ENCODE measurements around the gene ETV3.
"Not testable (repeated sequence)": the region's sequence is repeated elsewhere in the genome, so short reads cannot be mapped to it uniquely, and the experiment has no call there.

Gene ETV3

DNA sequence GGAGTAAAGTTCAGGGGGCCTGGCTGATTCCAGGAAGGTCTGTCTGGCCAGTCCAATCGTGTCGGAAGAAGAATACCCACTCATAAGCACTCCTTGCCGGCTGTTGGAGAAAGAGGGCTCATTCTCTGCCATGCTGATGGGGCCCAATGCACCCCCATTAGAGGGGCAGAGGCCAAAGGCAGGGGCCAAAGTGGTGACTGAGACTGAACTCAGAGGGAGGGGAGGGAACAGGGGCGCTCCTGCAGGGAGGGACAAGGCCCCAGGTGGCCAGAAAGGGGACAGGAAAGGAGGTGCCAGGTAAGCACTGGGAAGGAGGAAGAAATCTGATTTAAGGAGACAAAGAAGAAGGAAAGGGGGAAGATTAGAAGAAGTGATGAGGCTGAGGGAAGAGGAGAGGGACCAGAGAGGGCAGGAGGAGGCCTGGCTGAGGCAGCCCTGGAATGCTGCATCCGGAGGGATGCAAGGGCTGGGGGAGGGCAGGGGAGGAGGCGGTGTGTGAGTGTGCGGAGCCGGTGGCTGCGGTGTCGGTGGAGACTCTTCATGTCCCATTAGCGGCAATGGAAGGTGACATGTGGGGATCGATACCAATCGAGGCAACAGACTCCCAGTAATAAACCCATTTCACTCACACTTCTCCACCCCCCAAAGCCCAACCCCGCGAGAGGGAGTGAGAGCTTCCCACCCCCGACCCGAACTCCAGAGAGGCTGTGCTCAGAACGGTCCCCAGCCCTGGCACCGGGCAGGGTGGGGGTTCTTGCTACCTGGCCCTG lies 26.6 kb downstream of the ETV3 start:
- no peak for DNase-seq (ENCODE audit: low spot score)

DNA sequence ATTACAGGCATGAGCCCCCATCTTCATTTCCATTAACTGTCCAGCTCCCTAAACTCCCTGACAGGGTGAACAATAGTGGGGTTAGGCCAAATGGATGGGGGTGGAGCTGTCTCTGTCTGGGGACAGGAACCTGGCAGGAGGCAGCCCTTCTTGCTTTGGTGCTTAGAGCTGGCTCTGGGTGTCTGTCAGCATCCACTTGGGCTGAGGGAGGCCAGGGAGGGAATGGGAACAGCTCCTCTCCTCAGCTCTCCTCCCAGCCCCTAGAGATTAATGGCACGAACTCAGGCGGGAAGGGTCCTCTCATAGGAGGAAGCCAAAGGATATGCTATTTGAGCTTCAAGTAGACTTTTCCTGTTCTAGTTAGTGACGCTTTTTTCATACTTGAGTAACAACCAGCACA lies 27.5 kb downstream of the ETV3 start:
- no peak for DNase-seq (ENCODE audit: low spot score)

DNA sequence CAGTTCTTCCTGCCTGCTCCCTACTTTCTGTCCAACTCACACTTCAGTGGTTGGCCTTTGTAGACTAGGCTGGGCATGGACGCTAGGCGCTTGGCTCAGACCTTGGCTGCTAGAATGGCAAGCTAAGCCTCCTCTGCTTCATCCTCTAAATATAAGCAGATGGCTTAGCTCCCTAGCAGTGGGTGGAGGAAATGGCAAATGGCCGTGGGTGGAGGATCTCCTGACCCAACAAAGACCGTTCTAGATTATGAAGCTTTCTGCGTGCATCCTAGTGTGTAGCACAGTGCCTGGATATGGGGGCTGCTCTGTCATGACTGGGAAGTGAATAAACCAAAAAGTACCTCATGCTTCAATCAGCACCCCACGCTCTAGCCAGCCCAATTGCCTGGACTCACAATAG lies 28.2 kb downstream of the ETV3 start:
- no peak for DNase-seq (ENCODE audit: low spot score)

DNA sequence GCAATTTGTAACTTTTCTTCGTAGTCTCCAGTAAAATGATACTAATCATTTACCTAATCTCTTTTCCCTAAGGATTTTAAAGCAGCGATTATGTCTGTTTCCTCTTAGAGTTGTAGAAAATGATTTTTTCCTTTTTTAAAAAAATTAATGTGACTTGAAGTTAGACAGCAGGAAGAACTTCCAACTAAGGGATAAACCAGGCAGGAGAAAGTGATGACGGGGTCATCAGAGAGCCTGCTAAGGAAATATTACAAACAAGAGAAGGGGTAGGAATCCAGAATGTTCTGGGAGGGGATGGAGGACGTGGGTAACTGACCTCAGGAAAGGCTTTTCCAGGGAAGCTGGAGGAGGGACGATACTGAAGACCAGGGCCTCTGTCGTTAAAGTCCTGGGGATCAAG lies 29.7 kb downstream of the ETV3 start:
- DNase-seq (ENCODE audit: low spot score): no peak

DNA sequence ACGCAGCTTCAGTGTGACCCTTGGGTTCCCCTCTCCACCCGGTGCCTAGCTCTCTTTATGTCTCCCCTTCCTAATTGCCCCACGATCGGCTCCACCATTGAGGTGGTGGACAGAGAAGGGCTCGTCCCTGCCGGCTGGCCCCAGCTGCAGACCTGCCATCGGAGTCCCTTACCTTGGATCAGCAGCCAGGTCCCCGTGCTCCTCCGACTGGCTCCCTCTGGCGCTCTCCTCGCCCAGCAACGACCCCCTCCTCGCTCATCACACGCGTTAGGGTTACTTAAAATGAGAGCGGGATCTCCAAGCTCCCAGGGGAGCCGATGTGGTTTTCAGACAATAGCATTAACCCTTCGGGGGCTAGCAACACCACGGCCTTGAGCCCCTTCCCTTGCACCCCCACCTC lies 30.5 kb downstream of the ETV3 start:
- DNase-seq (ENCODE audit: low spot score): no peak

DNA sequence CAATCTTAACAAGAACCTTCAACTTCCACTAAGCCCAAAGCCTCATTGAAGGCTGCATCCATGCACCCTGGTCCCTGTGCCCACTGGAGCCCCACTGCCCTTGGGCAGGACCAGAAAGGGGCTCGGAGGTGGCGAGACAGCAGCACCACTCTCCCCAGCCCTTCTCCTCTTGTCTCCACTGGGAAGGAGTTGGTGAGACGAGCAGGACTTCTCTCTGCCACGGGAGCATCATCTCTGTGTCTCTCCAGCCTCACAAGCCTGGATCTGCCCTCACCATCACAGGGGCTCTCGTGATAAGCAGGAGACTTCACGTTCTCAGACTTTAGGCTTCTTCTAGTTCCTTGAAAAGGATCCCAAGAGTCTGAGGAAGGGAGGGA lies 31.4 kb downstream of the ETV3 start:
- DNase-seq (ENCODE audit: low spot score): no peak

DNA sequence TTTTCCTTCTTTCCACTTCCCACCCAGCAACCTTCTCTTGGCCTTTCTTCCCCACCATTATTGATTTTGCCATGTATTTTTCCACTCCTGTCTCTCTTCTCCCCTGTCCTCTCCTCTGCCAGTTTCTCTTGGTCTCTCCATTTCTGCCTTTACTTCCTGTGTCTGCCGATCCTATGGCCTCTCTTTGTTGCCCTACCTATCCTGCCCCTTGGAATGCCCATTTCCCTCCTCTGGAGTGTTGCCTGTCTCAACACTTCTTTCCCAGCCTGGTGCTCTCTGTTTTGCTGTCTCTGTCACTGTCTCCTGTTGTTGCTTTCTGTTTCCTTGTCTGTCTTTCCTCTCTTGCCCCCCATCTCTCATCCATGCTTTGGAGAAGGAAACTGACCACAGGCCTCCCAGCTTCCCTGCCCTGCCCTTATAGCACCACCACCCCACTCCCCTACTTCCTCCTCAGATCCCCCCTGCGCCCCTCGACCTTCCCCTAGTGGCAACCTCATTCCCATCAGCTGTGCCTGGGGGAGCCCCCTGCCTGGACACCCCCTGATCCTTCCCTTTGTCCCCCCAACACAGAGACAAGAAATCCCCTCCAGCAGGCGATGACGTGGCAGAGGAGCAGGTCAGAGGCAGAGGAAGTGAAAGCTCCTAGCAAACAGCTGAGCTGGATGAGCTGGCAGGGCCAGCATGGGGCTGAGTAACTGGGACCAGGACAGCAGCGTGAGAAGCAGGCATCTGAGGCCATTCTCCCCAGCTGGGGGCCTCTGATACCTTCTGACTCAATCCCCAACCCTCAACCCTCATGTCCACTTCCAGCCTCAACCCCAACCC lies 32.0 kb downstream of the ETV3 start:
- peak; percentile 86 for DNase-seq (ENCODE audit: low spot score)

DNA sequence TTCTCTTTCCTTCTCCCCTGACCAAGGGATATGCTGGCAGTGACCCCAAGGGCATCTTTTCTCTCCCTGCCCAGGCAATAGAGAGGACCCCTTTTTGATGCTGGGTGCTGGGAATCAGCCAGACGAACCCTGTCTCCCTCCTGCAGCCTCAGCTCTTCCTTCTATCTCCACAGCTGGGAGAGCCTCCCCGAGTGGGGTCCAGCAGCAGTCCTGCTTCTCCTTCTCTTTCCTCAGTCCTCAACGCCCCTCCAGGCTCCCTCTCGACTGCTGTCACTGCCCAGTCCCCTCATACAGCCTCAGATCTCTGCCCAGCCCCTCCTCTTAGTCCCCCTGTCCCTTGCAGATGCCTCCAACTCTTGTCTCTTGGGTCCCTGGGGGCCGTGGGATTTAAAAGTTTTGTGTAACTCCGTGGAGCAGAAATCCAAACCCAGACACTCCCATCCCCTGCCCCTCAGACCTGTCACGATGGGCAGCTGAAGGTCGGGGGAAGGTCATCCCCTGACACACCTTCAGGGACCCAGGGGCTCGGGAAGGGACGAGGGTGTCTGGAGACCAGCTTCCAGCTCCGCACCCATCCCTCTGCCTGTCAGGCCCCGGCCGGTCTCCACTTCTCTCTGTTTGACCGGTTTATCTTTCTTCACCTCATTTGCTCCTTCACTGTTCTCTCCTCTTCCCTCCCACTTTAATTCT lies 32.8 kb downstream of the ETV3 start:
- DNase-seq (ENCODE audit: low spot score): no peak

DNA sequence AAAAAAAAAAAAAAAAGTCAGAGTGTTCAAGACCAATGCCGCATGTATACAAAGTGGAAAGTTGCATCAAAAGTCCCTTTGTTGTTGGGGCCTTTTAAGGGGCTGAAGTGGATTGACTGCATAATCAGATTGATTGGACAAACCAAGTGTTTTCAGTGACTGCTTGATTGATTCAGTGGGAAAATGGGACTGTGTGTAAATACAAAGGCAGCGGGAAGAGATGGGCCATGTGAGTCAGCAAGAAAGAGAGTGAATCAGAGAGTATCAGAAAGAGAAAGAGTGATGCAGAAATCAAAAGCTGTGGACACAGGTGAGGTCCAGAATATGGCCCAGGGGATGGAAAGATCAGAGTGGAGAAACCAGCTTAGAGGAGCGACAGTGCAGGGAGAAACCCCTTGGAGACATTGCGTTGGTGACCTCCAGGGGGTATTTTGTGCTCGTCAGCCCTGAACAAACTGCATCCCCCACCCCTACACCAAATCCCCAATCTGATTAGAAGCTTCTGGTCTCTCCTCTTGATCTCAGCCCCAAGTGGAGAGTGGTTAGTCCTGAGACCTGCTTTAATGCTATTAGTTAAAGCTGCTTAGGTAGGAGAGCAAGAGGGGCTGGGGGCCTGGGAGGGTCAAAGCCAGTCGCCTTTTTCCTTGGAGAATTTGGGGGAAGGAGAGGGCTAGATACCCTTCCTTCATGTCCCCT lies 33.4 kb downstream of the ETV3 start:
- no peak for DNase-seq (ENCODE audit: low spot score)

DNA sequence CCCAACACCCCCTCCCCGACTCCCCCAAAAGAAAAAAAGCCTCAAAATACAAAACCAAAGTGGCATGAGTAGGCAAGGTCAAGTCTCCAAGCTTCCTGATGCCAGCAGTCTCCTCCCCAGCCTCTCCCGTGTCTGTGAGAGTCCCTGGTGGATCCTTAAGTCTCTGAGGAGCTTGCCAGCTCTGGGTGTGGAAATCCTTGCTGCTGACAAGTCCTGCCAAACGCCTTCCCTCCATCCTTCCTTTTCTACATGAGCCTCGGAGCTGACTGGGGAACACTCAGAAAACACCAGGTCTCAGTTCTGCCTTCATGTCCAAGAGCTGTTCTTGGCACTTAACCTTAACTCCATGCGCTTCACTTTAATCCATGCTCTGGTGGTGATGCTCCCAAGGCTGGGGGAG lies 34.9 kb downstream of the ETV3 start:
- no peak for DNase-seq (ENCODE audit: low spot score)

DNA sequence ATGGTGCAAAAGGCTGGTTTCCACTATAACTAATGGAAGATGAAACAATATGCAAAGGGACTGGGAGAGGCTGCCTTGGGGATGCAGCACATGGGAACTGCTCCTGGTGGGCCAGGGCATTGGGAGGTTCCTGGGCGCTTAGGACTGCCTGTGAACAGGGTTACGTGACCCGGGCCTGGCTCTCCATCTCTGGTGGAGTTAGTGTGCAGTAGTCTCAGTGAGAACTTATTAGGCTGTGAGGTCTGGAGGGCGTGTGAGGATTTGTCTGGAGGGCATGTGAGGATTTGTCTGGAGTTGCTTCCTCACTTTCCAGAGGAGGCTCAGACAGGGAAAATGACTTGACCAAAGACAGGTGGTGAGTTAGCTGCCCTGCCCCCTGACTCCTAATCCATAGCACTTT lies 37.0 kb downstream of the ETV3 start:
- no peak for DNase-seq (ENCODE audit: low spot score)

DNA sequence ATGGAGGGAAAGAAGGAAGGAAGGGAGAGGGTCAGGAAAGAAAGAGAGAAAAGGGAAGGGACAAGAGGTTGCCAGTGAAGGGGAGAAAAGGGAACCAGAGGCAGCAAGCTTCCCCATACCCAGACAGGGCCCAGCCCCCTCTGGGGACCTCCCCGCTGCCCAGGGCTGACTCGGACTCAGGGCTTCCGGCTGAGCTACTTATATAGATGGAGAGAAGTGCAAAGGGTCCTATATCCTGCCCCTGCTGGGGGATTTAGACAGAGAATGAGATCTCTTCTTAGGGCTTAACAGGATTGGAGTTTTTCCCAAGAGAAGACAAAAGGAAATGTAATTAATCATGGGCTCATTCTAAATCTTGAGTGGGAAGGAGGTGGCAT lies 38.6 kb downstream of the ETV3 start, which contains the start of gene ETV3L:
ETV3L (minus strand) TSS at position 176 of the 377 bp plus-strand sequence. CDS start 285 bp downstream, outside the sequence.
- no peak for DNase-seq (ENCODE audit: low spot score)

DNA sequence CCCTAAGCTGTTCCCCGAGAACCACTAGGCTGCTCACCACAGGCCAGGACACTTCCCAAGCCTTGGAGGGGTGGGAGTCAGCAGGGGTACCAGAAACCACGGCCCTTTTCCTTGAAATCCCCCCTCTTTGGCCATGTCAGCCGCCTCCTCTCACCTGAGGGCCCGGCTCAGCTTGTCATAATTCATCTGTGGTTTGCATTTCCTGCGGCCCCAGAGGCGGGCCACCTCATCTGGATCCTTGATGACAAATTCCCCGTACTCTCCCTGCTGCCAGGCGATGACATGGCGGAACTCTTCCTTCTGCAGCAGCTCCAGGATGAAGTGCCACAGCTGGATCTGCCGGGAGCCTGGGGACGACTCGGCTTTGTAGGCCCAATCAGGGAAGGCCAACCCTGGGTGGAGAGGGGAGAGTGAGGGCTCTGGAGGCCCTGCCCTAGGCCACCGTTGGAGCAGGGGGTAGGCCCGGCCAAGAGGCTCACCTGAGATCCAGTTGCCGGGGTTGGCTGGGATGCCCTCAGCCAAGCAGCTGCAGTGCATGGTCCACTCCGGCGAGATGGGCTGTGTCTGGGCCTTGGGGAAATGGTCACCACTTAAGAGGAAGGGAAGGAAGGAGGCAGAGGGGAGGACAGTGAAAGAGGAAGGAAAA lies 39.1 kb downstream of the ETV3 start:
- not testable (repeated sequence) for DNase-seq (ENCODE audit: low spot score)

DNA sequence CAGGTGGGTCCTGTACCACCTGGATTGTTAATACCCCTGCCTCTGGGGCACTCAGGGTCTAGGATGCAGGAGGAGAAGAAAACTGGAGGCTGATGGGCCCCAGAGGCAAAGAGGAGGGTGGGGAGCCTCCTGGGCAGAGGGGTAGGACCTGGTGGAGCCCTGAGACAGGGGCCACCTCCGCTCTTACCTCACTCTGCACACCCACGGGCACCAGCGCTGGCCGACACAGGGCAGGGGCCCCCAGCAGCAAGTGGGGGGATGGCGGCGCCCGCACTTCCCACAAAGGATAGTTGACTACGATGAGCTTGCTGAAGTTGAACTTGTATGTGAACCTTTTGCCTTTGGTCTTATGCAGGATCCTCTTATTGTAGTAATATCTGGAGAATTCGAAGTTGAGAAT lies 39.7 kb downstream of the ETV3 start:
- DNase-seq (ENCODE audit: low spot score): no peak

DNA sequence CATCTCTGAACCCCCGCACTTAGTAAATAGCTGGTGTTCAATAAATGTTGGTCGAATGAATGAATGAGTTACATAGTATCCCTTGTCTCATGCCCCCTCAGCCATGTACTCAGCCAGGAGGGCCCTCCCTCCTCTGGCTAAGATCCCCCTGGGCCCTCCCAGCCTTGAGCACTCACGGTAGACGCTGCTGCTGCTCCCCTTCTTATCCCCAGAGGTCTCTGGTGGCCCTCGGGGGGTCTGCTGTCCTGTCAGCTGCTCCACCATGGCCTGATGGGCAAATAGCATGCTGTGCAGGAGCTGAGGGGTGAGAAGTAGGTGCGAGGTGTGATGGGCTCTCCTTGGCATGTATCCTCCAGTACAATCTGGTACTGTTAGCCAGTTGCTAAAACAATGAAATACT lies 40.5 kb downstream of the ETV3 start:
- DNase-seq (ENCODE audit: low spot score): no peak

DNA sequence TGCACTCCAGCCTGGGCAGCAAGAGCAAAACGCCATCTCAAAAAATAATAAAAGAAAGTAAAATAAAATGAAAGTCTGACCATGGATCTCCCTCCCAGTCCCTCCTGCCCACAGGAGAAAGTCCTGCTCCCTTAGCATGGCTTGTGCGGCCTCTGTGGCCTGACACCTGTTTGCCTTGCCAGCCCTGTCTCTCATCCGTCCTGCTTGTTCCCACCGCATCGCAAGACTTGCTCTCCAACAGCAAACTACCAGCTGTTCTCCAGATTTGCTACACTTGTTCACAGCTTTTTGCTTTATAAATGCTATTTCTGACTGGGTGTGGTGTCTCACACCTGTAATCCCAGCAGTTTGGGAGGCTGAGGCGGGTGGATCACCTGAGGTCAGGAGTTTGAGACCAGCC lies 41.3 kb downstream of the ETV3 start:
- no peak for DNase-seq (ENCODE audit: low spot score)

DNA sequence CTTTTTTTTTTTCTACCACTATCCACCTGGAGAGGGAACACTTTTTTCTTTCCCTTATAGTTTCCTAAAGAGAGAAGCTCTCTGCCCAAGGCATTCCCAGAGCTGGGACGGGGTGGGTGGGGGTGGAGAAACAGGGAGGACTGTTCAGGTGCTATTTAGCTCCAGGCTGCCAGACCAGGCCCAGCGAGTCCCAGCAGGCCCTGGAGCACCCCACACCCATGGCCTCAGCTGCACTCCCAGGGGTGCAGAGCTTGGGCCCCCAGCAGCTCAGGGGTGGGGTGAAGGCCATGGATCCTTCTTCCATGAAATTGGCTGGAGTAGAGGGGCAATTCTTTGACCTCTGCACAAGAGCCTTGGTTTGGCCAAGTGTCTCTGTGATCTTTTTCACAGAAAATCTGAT lies 42.6 kb downstream of the ETV3 start:
- DNase-seq (ENCODE audit: low spot score): no peak

DNA sequence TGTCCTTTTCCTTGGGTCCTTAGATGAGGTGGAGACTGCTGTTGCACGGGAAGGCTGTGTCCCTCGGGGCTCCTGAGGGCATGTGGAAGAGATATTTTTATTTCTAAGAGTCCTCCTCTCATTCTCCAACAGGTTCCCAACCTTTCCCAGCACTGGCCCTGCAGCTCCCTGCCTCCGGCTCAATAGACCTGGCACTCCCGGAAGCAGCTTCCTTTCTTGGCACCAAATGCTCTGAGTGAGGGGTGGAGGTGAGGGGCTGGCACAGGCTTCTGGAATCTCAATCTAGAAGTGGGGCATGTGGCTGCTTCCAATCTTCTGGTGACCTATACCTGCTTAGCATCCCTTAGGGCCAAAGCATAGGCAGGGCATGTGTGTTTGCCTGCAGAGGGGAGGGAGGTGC lies 43.1 kb downstream of the ETV3 start:
- no peak for DNase-seq (ENCODE audit: low spot score)

DNA sequence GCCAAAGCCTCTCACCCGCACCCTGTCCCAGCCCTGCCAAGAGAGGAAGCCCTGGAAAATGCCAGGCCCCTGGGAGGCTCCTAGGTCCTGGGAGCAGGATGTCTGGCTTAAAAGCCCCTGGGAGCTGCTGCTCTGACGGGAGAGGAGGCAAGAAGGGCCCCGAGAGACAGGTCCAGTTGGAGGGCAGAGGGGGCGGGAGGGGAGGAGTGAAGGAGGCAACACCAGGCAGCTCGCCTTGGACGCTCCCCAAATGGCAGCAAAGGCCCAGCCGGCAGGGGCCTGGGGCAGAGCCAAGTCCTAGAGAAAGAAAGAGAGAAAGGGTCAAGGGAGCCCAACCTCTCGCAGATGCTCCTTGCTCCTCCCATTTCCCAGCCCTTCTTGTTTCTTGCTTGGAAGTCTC lies 45.4 kb downstream of the ETV3 start:
- no peak for DNase-seq (ENCODE audit: low spot score)

DNA sequence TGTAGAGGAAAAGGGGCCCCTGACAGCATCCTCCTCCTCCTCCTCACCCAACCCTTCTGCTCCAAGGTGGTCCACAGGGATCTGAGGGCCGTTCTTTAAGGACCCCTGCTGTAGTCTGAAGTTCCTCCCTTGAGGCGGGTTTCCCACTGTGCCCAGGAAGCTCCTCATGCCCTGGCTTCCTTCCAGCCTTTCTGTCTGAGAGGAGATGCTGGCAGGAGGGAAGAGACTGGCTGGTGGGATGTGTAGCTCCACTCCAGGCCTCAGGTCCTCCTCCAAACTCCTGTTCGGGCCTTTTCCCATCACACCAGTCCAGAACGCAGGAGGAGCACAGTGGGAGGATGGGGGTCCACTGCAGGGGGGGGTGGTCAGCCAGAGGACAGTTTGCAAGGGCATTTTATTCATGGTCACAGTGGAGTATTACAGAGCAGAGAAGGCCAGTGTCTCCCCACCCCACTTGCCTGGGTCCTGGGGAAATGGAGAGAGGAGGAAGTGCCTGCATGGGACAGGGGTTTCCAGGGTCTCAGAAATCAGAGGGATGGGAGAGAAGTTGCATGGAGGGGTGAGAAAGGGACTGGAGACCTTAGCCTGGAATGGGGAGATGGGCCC lies 46.4 kb downstream of the ETV3 start:
- no peak for DNase-seq (ENCODE audit: low spot score)

DNA sequence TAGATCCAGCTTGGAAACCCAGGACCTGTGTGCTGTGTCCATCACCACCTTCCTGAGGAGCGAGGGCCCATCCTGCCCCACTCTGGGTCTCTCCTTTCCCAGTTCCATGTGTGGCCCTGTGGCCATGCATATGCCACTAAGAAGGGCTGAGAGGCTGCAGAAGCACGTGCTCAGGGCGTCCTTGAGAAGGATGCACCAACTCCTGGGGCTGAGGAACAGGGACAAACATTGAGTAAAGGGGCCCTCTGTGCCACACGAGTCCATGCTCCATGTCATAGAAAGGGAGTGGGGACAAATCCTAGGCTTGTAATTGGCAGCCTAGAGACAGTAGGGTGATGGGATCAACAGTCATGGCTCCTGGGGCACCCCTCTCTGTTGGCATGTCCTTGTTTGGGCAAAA lies 47.0 kb downstream of the ETV3 start:
- DNase-seq (ENCODE audit: low spot score): no peak

Measured in RKO (cell line).